Measurements from ENCODE around the gene SMARCE1. TPM values are rescaled to one million over a fixed set of nuclear protein-coding genes. Genes with fewer than 3 reads are reported as not detected.
A peak's percentile ranks its signal among the peaks of the same experiment; 100 is the strongest.

The SMARCE1 gene
- 10 to 100 TPM; 48.0 to 50.8 TPM for total RNA-seq

- WGBS, 2 donors = 0 to 1% methylated on average over 42 to 64 of the region's 64 CpGs
- ATAC-seq (peak; percentile 86), DNase-seq (peak; percentile 66 to 76 (median 67))
- H3K27me3 ChIP-seq = no peaks in the 10 kb centered on the region
- peak within 1 kb of the TSS; percentile 93 to 98 (median 97) for H3K27ac ChIP-seq
- H3K4me3 ChIP-seq = peak within 1 kb of the TSS; percentile 70 to 97
- H3K36me3 ChIP-seq (replicated peaks in 1 of 2; ENCODE audit: insufficient read depth in 1 of 2, low read depth in 2 of 2) = peaks cover 0 to 3% of the 10 kb centered on the region in 2 donors
- intact Hi-C loops (cut with DNase I) = no loop called here
- TF ChIP-seq POLR2A (IDR thresholded peaks at IDR 0.05) (peak; percentile 23 to 78 (median 76)), CTCF (IDR thresholded peaks at IDR 0.05) (peak in 1 of 7 experiments; percentile 6)
- H3K4me1 ChIP-seq = peaks cover 32% of the 10 kb centered on the region
- H3K9me3 ChIP-seq = no peaks in the 10 kb centered on the region
These were observed at the start of gene SMARCE1 for GRCh38 chr17:40647624-40648383. TSS of gene SMARCE1 (minus strand) at chr17:40647818. CDS start at chr17:40645802, 2,016 bp downstream.

DNA sequence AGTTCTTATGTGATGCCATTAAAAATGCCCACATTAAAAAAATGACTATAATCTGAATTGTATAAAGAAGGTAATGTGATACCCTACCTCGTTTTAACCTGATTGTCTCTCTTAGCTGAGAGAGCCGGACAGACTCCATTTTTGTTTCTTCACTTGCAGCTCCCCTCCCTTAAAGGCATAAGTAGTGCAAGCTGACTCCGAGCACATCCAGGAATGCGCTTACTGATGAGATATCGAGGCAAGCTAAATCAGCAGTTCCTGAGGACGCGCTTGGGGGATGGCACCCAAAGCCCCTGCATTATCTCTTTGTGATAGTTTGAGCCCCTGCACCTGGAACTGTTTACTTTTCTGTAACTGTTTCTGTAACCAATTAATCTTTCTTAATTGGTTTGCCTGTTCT lies 49.7 kb upstream of the SMARCE1 start:
- ATAC-seq = no peak
- intact Hi-C loops (cut with DNase I) = no loop called here
- Histone ChIP-seq H3K27me3 (no peaks in the 10 kb centered on the region), H3K36me3 (replicated peaks in 1 of 2; ENCODE audit: insufficient read depth in 1 of 2, low read depth in 2 of 2) (no peaks in the 10 kb centered on the region), H3K27ac (peak overlapping the region in 2 of 4 donors; percentile 4 to 57), H3K4me3 (no peak overlapping the region), H3K4me1 (peaks cover 26% of the 10 kb centered on the region), H3K9me3 (no peaks in the 10 kb centered on the region)
- no peak for TF ChIP-seq CTCF (IDR thresholded peaks at IDR 0.05)
- TF ChIP-seq POLR2A (IDR thresholded peaks at IDR 0.05) = no peak
- no peak for DNase-seq
- WGBS, 2 donors = 34 to 44% methylated on average over 7 of the region's 7 CpGs

GRCh38 chr17:40696651-40697072 lies 49.0 kb upstream of the SMARCE1 start:
- TF ChIP-seq CTCF (IDR thresholded peaks at IDR 0.05) (no peak), POLR2A (IDR thresholded peaks at IDR 0.05) (no peak)
- Histone ChIP-seq H3K36me3 (replicated peaks in 1 of 2; ENCODE audit: insufficient read depth in 1 of 2, low read depth in 2 of 2) (no peaks in the 10 kb centered on the region), H3K4me3 (no peak overlapping the region), H3K9me3 (no peaks in the 10 kb centered on the region), H3K27me3 (no peaks in the 10 kb centered on the region), H3K4me1 (peaks cover 26% of the 10 kb centered on the region), H3K27ac (peak overlapping the region in 3 of 4 donors; percentile 49 to 75 (median 57))
- ATAC-seq (no peak), DNase-seq (no peak)
- 37 to 49% methylated on average over 3 of the region's 3 CpGs for WGBS, 2 donors
- intact Hi-C loops (cut with DNase I) = no loop called here

DNA sequence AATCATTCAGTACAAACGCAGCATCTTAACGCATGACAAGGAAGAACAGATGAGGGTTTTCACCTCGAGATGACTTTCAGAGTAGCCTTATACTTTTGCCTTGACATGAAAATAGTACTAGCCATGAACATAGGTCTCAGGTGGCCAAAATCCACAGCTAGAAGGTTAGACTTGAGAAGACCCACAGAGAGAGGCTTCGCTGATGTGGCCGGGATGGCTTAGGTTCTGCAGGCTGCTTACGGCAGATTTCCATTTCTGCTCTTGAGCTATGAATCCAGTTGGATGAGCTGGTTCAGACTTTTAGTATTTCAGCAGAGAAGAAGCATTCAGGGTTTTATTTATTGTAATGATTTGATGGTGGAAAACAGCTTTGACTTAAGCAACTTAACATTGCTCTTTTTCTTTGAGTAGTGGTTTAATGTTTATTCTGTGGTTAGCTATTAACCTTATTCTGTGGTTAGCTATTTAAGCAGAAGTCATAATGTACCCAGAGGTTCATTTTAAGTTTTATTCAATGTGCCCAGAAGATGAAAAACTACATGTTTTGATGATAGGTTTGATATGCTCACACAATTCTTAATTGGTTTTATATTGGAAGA lies 48.4 kb upstream of the SMARCE1 start:
- no peaks in the 10 kb centered on the region for H3K9me3 ChIP-seq
- WGBS, 2 donors = 53 to 58% methylated on average over 6 of the region's 6 CpGs
- H3K4me3 ChIP-seq = no peak overlapping the region
- peak overlapping the region in 3 of 4 donors; percentile 49 to 75 (median 57) for H3K27ac ChIP-seq
- intact Hi-C loops (cut with DNase I) = no loop called here
- no peak for DNase-seq
- no peaks in the 10 kb centered on the region for H3K27me3 ChIP-seq
- no peak for ATAC-seq
- TF ChIP-seq POLR2A (IDR thresholded peaks at IDR 0.05) = no peak
- no peaks in the 10 kb centered on the region for H3K36me3 ChIP-seq (replicated peaks in 1 of 2; ENCODE audit: insufficient read depth in 1 of 2, low read depth in 2 of 2)
- H3K4me1 ChIP-seq = peaks cover 26% of the 10 kb centered on the region

DNA sequence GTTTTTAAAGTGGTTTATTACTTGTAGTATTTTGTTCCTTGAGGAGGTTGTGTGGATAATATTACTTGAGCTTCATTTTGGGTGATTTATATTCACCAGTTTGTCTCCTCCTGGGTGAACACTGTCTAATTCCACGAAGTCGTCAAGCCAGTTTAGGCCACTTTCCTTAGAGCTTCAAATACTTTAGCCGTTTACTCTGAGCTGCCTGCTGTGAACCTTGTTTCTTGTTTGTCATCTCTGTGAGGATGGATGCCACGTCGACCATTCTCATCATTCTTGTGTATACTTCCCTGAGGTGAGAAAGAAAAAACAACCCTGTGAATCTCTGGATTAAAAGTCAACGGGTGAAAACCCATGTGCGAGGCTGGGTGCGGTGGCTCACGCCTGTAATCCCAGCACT lies 47.0 kb upstream of the SMARCE1 start:
- no peak for ATAC-seq
- H3K4me1 ChIP-seq = peaks cover 26% of the 10 kb centered on the region
- TF ChIP-seq POLR2A (IDR thresholded peaks at IDR 0.05) (no peak), CTCF (IDR thresholded peaks at IDR 0.05) (no peak)
- peak overlapping the region in 2 of 4 donors; percentile 45 to 49 for H3K27ac ChIP-seq
- H3K9me3 ChIP-seq = no peaks in the 10 kb centered on the region
- no peak overlapping the region for H3K4me3 ChIP-seq
- intact Hi-C loops (cut with DNase I) = no loop called here
- 50 to 57% methylated on average over 9 of the region's 9 CpGs for WGBS, 2 donors
- H3K27me3 ChIP-seq = no peaks in the 10 kb centered on the region
- DNase-seq = no peak
- no peaks in the 10 kb centered on the region for H3K36me3 ChIP-seq (replicated peaks in 1 of 2; ENCODE audit: insufficient read depth in 1 of 2, low read depth in 2 of 2)
